Thyroid gland (tissue), 4 donors: ENCODE data around the gene UNC5C. TPM values are rescaled to one million over a fixed set of nuclear protein-coding genes. Genes with fewer than 3 reads are reported as not detected.

Experiments
- DNase-seq, 2 donors: peaks; one replicate each; pipeline ENCODE4 v3.0.0-alpha.2; 2019
- H3K27ac ChIP-seq, 3 donors: fragments of 200-600 bp; sonication (generic); 1 replicate in 2 of 3; 2 replicates in 1 of 3; pipeline ENCODE4 v1.5.1; 2016 to 2019; ENCODE audit warnings: mild to moderate bottlenecking in 1 of 3, moderate library complexity in 1 of 3
- H3K27me3 ChIP-seq: fragments of 200-600 bp; sonication (generic); one replicate; pipeline ENCODE4 v1.5.1; 2019
- H3K36me3 ChIP-seq, 2 donors: fragments of 200-600 bp; sonication (generic); one replicate each; pipeline ENCODE4 v1.5.1; 2016 to 2019
- H3K4me1 ChIP-seq, 2 donors: fragments of 200-600 bp; sonication (generic); one replicate each; pipeline ENCODE4 v1.5.1; 2017 to 2019
- H3K4me3 ChIP-seq, 3 donors: fragments of 200-600 bp; sonication (generic); replicated peaks in 1 of 3; 1 replicate in 2 of 3; 2 replicates in 1 of 3; pipeline ENCODE4 v1.5.1; 2016; ENCODE audit warnings: mild to moderate bottlenecking in 1 of 3
- H3K9me3 ChIP-seq: fragments of 200-600 bp; sonication (generic); one replicate; pipeline ENCODE4 v1.5.1; 2017
- POLR2A ChIP-seq, 2 donors: fragments of 450-650 bp; IDR thresholded peaks; one replicate each; pipeline ENCODE4 v1.6.1; 2017; ENCODE audit warnings: antibody characterized with exemption in 2 of 2, mild to moderate bottlenecking in 2 of 2, moderate library complexity in 1 of 2
- WGBS, 2 donors: methylation state at CpG; one replicate each; pipeline ENCODE4 v1.1.5; 2017; 5-methylcytosine and 5-hydroxymethylcytosine counted together
- intact Hi-C: fragments of 100-400 bp; cut with DNase I; formaldehyde crosslinking; loops from one replicate; pipeline ENCODE4 v1.15.1; 2023
- total RNA-seq, 4 donors: library from RNA; depleted of rRNA; stranded (reverse); fragments of >200 nt; gene quantifications; one replicate each; pipeline ENCODE4 v1.2.3, GENCODE V29; 2016
- TF ChIP-seq, protein P1 (sequence below), 6 experiments: fragments of 200-600 bp in 3 of 6; fragments of 450-650 bp in 3 of 6; sonication (generic) in 3 of 6; IDR thresholded peaks; one replicate each; pipeline ENCODE4 v1.5.1; 2016 to 2019; ENCODE audit warnings: antibody characterized with exemption in 6 of 6, mild to moderate bottlenecking in 2 of 6, inconsistent platforms in 1 of 6, moderate library complexity in 1 of 6

Gene UNC5C
- total RNA-seq, 4 donors from 2014 or later: 27.1 to 72.0 (median 59.0) TPM

DNA sequence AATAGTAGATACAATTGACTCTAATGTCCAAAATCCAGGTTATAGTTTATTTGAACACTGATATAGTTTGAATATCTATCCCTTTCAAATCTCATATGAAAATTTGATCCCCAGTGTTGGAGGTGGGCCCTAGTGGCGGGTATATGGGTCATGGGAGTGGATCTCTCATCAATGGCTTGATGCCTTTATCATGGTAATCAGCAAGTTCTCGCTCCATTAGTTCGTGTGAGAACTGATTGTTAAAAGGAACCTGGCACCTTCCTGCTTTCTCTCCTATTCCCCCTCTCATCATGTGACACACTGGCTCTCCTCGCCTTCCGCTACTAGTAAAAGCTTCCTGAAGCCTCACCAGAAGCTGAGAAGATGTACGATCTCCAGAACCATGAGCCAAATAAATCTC is 70.1 kb downstream of the UNC5C start:
- no peak for DNase-seq
- WGBS, 2 donors: 94 to 95% methylated on average over 6 of the region's 6 CpGs
- H3K27ac ChIP-seq: no peak overlapping the region
- peaks cover 1 to 5% of the 10 kb centered on the region in 2 donors for H3K4me1 ChIP-seq
- intact Hi-C loops: no loop called here
- H3K36me3 ChIP-seq: no peaks in the 10 kb centered on the region
- no peaks in the 10 kb centered on the region for H3K9me3 ChIP-seq
- no peaks in the 10 kb centered on the region for H3K27me3 ChIP-seq
- no peak overlapping the region for H3K4me3 ChIP-seq
- no peak for TF ChIP-seq POLR2A (IDR thresholded peaks at IDR 0.05)
- TF ChIP-seq, protein P1, sequence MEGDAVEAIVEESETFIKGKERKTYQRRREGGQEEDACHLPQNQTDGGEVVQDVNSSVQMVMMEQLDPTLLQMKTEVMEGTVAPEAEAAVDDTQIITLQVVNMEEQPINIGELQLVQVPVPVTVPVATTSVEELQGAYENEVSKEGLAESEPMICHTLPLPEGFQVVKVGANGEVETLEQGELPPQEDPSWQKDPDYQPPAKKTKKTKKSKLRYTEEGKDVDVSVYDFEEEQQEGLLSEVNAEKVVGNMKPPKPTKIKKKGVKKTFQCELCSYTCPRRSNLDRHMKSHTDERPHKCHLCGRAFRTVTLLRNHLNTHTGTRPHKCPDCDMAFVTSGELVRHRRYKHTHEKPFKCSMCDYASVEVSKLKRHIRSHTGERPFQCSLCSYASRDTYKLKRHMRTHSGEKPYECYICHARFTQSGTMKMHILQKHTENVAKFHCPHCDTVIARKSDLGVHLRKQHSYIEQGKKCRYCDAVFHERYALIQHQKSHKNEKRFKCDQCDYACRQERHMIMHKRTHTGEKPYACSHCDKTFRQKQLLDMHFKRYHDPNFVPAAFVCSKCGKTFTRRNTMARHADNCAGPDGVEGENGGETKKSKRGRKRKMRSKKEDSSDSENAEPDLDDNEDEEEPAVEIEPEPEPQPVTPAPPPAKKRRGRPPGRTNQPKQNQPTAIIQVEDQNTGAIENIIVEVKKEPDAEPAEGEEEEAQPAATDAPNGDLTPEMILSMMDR (IDR thresholded peaks at IDR 0.05): no peak

DNA sequence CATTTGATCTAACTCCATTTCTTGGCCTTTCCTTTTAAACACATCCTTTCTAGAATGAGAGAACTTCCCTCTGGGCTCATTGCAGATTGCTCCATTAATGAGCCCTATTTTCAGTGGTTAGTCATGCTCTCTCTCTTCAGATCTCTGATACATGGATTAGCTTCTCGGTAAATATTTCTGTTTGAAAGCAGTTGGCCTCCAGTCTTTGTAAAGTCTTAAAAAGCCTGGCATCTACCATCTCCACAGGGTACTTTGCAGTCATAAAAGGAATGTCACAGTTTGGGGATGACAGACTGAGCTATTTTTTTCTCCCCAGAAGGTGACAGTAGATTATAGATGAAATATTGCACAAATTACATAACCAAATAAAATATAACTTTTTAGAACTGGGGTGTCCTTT is 72.7 kb downstream of the UNC5C start:
- Histone ChIP-seq H3K4me3 (no peak overlapping the region), H3K27me3 (no peaks in the 10 kb centered on the region), H3K36me3 (no peaks in the 10 kb centered on the region), H3K27ac (no peak overlapping the region), H3K9me3 (no peaks in the 10 kb centered on the region), H3K4me1 (peaks cover 8 to 13% of the 10 kb centered on the region in 2 donors)
- intact Hi-C loops: no loop called here
- no peak for DNase-seq
- WGBS, 2 donors: 77 to 78% methylated on average over 1 of the region's 1 CpG
- TF ChIP-seq, protein P1 (IDR thresholded peaks at IDR 0.05): no peak
- no peak for TF ChIP-seq POLR2A (IDR thresholded peaks at IDR 0.05)

DNA sequence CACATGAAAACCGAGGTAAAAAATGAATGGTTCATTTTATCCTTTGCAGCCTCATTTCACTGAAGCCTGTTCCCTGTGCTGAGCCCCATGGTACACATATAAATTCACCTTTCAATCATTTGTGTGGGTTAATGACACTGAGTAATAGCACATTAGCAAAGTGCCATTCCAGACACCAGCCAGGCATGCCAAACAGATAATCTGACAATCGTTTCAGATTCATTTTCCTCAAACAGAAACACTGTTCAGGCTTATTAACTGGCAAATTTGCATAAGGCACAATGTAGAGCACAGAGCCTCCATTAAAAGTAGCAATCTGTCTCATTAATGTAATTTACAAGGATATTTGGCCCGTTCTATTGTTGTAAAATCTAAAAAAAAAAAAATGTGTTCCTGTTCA is 76.2 kb downstream of the UNC5C start:
- H3K27ac ChIP-seq: no peak overlapping the region
- intact Hi-C loops: no loop called here
- H3K36me3 ChIP-seq: no peaks in the 10 kb centered on the region
- 64 to 74% methylated on average over 3 of the region's 3 CpGs for WGBS, 2 donors
- TF ChIP-seq, protein P1 (IDR thresholded peaks at IDR 0.05): no peak
- TF ChIP-seq POLR2A (IDR thresholded peaks at IDR 0.05): no peak
- no peaks in the 10 kb centered on the region for H3K27me3 ChIP-seq
- H3K4me1 ChIP-seq: peaks cover 8 to 13% of the 10 kb centered on the region in 2 donors
- H3K4me3 ChIP-seq: no peak overlapping the region
- DNase-seq: no peak
- H3K9me3 ChIP-seq: no peaks in the 10 kb centered on the region

DNA sequence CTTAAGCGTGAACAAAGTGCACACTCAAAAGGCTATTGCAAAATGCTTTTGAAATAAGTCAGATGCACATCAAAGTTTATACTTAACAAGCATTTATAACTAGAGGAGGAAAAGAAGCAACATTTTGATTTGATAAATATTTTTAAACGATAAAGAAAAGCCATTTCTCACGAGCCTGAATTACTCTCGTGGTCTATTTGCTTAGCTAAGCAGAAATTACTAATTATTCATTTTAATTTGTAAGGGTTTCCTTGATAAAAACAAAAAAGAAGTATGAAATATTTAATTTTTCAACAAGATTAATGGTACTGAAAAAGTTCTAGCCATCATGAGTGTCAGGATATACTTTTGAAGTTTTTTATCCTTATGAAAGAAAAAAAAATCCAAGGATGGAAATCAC is 78.2 kb downstream of the UNC5C start:
- Histone ChIP-seq H3K4me1 (peaks cover 8 to 13% of the 10 kb centered on the region in 2 donors), H3K9me3 (no peaks in the 10 kb centered on the region), H3K27me3 (no peaks in the 10 kb centered on the region), H3K36me3 (no peaks in the 10 kb centered on the region), H3K27ac (no peak overlapping the region), H3K4me3 (no peak overlapping the region)
- TF ChIP-seq POLR2A (IDR thresholded peaks at IDR 0.05): no peak
- TF ChIP-seq, protein P1 (IDR thresholded peaks at IDR 0.05): no peak
- 88 to 91% methylated on average over 4 of the region's 4 CpGs for WGBS, 2 donors
- intact Hi-C loops: no loop called here
- no peak for DNase-seq

DNA sequence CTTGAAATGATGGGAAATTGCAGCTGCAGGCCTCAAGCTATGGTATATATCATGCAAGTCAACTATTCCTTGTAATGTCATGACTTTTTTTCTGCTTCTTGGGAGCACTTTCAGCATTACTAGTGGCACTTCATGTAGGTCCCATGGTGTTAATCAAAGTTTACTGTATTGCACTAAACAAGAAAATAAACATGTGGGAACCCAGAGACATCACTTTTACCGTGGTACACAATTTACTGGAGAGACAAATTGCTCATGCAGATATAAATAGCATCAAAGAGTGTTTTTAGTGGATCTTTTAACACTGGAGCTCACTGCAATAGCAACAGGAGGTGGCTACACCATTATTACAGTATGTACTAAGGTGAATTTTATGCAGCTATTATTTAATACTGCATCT is 79.2 kb downstream of the UNC5C start:
- no peak for DNase-seq
- WGBS, 2 donors: 74 to 79% methylated on average over 1 of the region's 1 CpG
- Histone ChIP-seq H3K27me3 (no peaks in the 10 kb centered on the region), H3K4me1 (peaks cover 8 to 13% of the 10 kb centered on the region in 2 donors), H3K27ac (no peak overlapping the region), H3K4me3 (no peak overlapping the region), H3K9me3 (no peaks in the 10 kb centered on the region), H3K36me3 (no peaks in the 10 kb centered on the region)
- intact Hi-C loops: no loop called here
- TF ChIP-seq, protein P1 (IDR thresholded peaks at IDR 0.05): no peak
- TF ChIP-seq POLR2A (IDR thresholded peaks at IDR 0.05): no peak
